ENCODE data around the gene MFAP1. TPM values are rescaled to one million over a fixed set of nuclear protein-coding genes. Genes with fewer than 3 reads are reported as not detected.
A peak's percentile ranks its signal among the peaks of the same experiment; 100 is the strongest.
"Not testable (repeated sequence)": the region's sequence is repeated elsewhere in the genome, so short reads cannot be mapped to it uniquely, and the experiment has no call there.

The MFAP1 gene
- total RNA-seq, result 24.1 and 35.7 TPM in 2 replicates

GRCh38 chr15:43824302-43825246 lies at the start of gene MFAP1:
MFAP1 (minus strand) TSS chr15:43824690; CDS start chr15:43824569, 121 bp downstream.
- peak within 1 kb of the TSS; percentile 69 for H3K4me3 ChIP-seq (ENCODE audit: low read depth, low read length)
- peak; percentile 78 for DNase-seq (ENCODE audit: low read depth)
- TF ChIP-seq CTCF (conservative IDR thresholded peaks at IDR 0.05; ENCODE audit: low read depth, low read length), result no peak

- no peak overlapping the region for H3K4me3 ChIP-seq (ENCODE audit: low read depth, low read length)
- no peak for DNase-seq (ENCODE audit: low read depth)
- no peak for TF ChIP-seq CTCF (conservative IDR thresholded peaks at IDR 0.05; ENCODE audit: low read depth, low read length)
Measured at GRCh38 chr15:43873651-43874050, 49.2 kb upstream of the MFAP1 start.

GRCh38 chr15:43872416-43873020 lies 48.0 kb upstream of the MFAP1 start:
- peak; percentile 18 for DNase-seq (ENCODE audit: low read depth)
- H3K4me3 ChIP-seq (ENCODE audit: low read depth, low read length), result no peak overlapping the region
- TF ChIP-seq CTCF (conservative IDR thresholded peaks at IDR 0.05; ENCODE audit: low read depth, low read length), result peak; percentile 78

- no peak overlapping the region for H3K4me3 ChIP-seq (ENCODE audit: low read depth, low read length)
- no peak for TF ChIP-seq CTCF (conservative IDR thresholded peaks at IDR 0.05; ENCODE audit: low read depth, low read length)
Measured at GRCh38 chr15:43871835-43872234, 47.3 kb upstream of the MFAP1 start.

GRCh38 chr15:43868406-43868805 lies 43.9 kb upstream of the MFAP1 start:
- DNase-seq (ENCODE audit: low read depth), result no peak
- TF ChIP-seq CTCF (conservative IDR thresholded peaks at IDR 0.05; ENCODE audit: low read depth, low read length), result no peak
- no peak overlapping the region for H3K4me3 ChIP-seq (ENCODE audit: low read depth, low read length)

More at GRCh38 chr15:43871835-43872234, 47.3 kb upstream of the MFAP1 start:
- no peak for DNase-seq (ENCODE audit: low read depth)

- no peak for TF ChIP-seq CTCF (conservative IDR thresholded peaks at IDR 0.05; ENCODE audit: low read depth, low read length)
- DNase-seq (ENCODE audit: low read depth), result no peak
- no peak overlapping the region for H3K4me3 ChIP-seq (ENCODE audit: low read depth, low read length)
Measured at GRCh38 chr15:43867096-43867495, 42.6 kb upstream of the MFAP1 start.

GRCh38 chr15:43866636-43867035 lies 42.1 kb upstream of the MFAP1 start:
- H3K4me3 ChIP-seq (ENCODE audit: low read depth, low read length); DNase-seq (ENCODE audit: low read depth): not testable (repeated sequence)
